8988T (cell line): ENCODE data around the gene LMX1B.
"Not testable (repeated sequence)": the region's sequence is repeated elsewhere in the genome, so short reads cannot be mapped to it uniquely, and the experiment has no call there.

Source experiments
- DNase-seq: peaks from one replicate; pipeline ENCODE4 v3.0.0; 2011

Gene LMX1B

DNA sequence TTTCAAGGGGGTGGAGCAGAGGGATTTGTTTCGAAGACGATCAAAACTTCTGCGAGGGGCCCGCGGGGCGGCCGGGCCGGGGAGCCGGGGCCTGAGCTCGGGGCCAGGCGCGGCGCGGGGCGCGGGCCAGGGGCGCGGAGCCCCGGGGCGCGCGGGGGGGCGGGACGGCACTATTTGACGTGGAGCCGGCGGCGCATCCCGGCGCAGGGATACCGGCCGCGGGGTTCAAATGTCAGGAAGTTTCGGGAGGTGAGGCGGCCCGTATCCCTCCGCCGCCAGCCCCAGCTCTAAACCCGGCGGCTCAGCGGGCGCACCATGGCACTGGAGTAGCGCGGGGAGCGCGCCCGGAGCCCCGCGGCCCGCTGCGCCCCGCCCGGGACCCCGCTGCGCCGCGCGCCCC lies at the start of gene LMX1B:
Gene LMX1B (plus strand): TSS at position 278 of the 400 bp plus-strand sequence. CDS start 522 bp downstream, outside the sequence.
- DNase-seq = peak; percentile 87

DNA sequence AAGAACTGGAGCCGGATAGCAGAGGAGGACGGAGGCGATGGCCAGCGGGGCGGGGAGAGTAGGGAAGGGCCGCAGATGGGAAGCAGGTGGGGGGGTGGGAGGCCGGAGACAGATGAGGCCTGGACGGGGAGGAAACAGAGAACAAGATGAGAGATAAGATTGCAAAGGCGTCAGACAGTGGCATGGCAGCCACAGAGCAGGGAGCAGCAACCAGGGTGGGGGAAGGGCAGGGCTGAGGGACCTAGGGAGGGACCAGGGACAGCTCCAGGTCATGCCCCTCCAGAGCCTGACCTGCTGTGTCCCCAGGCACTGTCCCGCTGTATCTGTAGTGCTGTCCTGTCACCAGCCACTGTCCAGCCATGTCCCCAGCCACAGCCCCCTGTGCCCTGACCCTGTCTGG lies 49.6 kb upstream of the LMX1B start:
- DNase-seq = no peak

DNA sequence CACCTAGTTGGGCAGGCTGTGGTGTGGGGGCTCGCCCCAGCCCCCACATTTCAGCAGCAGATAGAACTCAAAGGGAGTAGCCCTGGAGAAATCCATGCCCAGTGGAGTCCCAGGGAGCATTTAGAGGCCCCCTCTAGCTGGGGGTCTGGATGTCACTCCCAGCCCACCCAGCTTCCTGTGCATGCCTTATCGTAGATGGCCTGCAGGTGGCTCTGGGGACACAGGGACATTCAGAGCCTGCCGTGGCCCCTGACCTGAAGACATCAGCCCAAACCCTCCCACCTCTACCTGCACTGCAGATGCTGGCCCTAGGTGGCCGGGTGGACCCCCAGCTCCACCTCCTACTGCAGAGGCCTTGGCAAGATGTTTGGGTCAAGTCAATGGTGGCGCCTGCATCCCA lies 49.0 kb upstream of the LMX1B start:
- DNase-seq = no peak

DNA sequence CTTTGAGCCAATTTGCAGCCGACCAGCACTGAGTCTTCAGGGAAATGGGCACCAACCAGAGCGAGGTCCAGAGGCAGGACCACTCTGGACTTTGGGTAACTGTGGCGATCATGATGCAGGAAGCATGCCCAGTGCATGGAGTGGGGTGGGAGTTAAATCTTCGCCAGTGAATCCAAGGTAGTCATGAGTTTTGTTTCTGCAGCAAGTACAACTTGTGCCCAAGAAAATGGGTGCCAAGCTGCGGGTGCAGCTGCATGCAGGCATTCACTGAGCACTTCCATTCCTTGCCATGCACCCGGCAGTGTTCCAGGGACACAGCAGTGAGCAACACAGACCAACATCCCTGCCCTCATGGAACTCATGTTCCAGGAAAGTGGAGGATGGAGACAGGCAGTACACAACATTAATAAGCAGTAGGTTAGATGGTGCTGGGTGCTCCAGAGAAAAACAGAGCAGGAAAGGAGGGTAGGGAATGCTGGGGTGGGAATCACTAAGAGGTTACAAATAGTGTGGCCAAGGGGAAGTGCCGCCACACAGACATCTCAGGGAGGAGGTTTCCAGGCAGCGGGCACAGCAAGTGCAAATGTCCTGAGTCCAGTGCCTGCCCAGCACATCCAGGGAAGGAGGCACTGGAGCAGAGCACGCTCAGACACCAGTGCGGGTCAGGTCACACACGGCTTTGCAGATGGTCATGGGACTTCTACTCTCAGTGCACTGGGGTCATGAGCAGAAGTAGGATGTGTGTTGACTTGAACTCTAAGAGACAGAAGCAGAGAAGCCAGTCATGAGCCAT lies 48.2 kb upstream of the LMX1B start:
- no peak for DNase-seq

DNA sequence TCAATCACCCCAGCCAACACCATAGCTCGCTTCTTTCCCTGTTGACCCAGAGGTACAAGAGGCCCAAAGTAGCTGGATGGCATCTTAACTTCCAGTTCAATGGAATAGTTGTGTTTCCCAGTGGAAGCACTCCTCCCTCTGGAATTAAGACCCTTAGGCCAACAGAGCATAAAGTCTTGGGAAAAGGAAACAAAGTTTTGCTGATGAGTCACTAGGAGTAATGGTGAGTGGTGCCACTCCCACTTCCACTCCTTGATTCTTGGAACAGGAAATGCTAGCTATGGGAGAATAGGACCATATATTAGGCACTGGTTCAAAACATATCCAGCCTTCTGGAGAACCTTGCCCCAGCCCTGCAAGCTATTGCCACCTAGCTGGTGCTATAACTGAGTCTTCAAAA lies 44.7 kb upstream of the LMX1B start:
- DNase-seq = no peak

DNA sequence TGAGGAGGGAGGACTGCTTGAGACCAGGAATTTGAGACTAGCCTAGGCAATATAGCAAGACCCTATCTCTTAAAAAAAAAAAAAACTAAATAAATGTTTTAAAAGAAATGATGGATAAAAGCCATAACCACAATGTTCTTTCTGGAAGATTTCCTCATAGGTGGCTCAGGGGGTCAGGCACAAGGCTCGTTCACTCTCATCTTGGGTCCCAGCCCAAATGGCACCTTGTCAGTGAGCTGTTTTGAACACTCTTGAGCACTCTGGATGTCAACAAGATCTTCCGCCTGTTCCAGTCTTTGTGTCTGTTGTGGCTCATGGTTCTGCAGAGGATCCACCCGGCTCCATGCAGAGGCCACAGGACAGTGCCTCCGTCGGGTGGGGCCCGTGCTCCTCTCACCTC lies 35.7 kb upstream of the LMX1B start:
- no peak for DNase-seq

DNA sequence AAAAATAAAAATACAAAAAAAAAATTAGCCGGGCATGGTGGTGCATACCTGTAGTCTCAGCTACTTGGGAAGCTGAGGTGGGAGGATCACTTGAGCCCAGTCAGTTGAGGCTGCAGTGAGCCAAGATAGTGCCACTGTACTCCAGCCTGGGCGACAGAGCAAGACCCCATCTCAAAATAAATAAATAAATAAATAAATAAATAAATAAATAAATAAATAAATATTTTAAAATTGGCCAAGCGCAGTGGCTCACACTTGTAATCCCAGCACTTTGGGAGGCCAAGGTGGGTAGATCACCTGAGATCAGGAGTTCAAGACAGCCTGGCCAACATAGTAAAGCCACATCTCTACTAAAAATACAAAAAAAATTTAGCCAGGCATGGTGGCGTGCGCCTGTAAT lies 33.4 kb upstream of the LMX1B start:
- DNase-seq = not testable (repeated sequence)

DNA sequence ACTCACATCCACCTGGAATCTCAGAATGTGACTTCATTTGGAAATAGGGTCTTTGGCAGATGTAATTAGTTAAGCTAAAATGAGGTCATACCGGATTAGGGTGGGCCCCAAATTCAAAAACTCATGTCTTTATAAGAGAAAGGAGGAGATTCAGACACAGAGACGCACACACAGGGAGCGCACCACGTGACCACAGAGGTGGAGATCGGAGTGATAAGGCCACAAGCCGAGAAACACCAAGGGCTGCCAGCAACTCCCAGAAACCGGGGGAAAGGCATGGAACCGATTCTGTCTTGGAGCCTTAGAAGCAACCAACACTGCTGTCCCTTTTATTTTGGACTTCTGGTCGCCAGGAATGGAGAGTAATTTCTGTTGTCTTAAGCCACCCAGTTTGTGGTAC lies 31.8 kb upstream of the LMX1B start:
- no peak for DNase-seq

DNA sequence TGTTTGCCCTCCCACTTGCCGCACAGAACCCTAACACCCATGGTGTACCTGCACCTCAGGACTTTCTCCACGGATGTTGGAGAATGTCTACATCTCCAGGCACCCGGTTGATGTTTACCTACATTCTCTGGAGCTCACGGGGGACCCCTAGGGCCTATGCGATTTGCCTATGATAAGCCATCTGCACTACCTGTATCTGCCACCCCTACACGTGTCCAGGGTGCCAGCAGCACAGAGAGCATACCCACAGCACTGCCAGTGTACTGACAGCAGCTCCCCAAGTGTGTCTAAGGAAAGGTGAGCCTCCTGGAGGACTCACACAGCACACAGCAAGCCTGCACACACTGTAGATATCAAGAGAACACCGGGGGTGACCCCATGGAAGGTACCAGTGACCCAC lies 31.3 kb upstream of the LMX1B start:
- DNase-seq = no peak

DNA sequence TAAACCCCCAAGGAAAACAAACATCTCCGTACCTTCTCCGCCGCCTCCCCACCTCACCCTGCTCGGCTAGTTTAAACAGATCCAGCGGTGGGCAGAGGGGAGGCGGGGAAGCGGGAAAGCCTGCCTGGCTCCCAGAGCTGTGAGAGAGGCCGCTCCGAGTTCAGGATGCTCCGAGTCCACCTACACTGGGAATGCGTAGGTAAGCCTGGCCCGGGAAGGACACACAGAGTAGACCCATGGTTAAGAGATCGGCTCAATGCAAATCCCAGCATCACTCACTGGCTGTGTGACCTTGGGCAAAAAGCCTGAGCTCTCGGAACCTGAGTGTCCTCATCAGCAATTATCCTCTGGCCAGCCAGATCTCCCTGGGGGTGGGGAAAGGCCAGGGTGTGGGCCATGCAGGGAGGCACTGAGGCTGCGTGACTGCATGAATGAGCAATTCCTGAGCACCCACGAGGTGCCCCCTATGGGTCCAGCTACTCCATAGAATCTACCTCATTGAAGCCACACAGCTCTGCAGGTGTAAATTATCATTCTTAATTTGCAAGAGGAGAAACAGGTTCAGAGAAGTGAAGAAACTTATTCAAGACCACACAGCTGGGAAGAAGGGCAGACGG lies 30.5 kb upstream of the LMX1B start:
- DNase-seq = no peak

DNA sequence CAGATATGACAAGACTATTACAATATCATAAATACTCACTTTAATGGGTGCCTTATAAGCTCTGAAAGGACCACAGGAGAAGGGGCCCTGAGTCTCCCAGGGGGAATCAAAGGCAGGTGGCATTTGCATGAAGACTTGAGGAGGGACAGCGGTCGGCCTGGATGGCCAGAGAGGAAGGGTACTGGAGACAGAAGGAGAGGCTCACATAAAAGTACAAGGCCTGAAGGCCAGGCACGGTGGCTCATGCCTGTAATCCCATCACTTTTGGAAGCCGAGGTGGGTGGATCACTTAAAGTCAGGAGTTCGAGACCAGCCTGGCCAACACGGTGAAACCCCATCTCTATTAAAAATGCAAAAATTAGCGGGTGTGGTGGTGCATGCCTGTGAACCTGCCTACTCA lies 29.1 kb upstream of the LMX1B start:
- no peak for DNase-seq

DNA sequence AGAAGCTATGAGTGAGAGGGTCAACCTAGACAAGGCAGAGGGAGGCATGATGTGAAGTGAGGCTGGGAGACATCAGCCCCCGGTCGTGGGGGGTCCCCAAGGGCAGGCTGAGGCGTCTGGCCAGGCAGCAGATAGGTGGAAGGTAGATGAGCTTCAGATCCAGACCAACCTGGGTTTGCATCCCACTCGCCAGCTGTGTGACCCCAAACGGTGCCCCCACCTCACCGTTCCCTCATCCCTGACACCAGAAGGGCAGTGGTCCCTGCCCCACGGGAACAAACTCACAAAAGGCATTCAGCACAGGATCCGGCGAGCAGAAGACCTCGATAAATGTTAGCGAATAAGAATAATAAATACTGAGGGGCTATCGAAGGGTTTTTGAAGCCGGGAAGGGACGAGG lies 27.5 kb upstream of the LMX1B start:
- DNase-seq = no peak

DNA sequence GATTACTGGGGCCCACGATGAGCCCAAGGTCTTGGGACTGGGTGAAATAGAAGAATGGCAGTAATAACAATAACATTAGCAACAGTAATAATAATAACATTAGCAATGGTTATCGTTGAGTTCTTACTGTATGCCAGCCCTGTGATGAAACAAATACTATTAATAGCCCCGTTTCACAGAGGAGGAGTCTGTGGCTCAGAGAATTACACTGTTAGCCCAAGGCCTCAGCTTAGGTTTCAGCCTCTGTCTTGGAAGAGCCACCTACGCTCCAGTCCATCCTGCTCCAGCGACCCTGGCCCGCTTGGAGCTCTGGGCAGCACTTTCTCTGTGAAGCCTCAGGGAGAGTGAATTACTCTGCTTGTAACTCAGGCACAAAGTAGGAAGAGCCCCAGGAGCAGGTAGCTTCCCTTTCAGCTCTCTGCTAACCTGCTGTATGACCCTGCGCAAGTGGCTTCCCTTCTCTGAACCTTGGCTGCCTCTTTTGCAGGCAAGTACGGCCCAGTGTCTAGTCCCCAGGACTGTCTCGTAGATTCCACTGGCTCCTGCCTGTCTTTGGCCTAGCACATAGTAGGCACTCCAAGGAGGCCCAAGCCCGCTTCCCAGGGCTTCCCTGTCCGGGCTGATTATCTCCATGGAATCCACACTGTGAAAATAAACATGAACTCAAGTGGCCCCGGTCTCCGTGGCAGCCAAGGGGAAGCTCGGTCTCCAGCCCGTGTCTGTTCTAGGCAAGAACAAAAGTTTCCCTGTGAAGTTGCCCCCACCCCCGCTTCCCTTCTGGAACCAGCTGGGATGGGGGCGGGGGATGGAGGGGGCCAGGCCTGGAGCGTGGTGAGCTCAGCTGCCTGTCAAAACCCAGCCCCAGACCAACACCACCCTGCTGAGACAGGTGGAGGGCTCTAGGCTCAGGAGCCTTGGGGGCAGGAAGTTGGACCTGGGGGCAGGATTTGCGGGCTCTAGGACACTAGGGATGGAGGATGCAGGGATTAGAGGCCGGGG lies 26.2 kb upstream of the LMX1B start:
- no peak for DNase-seq

DNA sequence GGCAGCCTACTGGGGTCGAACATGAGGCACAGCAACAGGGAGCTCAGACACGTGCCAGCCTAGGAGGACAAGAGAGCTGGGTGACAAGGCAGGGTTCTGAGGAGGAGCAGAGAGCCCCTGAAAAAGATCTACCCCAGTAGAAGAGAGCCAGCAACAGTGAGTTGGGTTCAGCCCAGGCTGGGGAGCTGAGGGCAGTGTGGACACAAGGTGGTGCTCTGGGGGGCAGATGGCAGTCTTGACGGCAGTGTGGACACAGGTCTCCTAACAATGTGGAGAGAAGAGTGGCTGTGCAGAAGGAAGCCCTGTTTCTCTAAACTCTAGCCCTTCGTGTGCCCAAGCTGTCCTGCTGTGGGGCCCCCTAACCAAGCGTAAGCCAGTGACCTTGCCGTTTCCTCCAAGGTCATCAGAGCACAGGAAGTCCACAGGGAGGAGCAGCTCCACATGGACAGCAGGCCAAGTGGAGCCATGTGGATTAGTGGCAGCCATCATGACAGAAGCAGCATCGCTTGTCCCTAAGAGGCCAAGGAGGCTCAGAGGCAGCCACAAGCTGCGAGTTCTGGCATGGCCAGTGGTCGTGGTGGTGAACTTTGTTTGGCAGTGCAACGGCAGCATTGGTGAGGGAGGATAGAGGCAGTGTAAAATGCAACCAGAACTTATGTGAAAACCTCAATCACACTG lies 25.1 kb upstream of the LMX1B start:
- DNase-seq = no peak

DNA sequence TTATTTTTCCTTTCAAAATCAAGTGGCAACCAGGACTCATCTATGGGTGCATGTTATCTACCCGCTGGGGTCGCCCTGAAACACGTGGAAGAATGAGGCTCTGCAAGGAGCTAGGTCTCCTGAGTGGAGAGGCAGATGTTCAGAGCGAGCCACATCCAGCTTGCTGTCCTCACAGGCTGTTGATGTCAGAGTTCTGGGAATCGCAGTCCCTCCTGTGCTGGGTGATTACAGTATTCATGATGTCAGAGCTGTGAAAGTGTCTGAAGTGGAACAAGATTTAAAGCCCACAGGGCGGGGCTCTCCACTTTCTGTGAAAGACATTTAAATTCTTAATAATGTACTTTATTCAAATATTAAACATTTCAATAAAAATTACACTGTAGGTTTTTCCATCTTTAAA lies 24.4 kb upstream of the LMX1B start:
- no peak for DNase-seq

DNA sequence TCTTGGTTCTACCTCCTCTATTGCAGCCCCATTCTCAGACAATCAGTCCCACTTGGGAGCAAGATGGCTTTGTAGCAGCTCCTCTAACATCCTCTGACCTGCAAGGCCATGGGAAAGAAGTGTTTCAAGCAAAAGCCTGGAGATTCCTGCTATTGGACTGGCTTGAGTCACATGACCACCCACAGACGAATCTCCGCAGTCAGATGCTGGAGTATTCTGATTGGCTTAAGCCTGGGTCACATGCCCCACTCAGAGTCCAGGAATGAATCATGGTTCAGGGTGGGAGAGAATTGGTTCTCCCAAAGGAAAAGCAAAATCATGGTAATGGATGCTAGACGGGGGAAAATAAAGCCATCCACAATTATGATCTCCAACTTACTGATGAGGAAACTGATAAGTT lies 22.6 kb upstream of the LMX1B start:
- no peak for DNase-seq

DNA sequence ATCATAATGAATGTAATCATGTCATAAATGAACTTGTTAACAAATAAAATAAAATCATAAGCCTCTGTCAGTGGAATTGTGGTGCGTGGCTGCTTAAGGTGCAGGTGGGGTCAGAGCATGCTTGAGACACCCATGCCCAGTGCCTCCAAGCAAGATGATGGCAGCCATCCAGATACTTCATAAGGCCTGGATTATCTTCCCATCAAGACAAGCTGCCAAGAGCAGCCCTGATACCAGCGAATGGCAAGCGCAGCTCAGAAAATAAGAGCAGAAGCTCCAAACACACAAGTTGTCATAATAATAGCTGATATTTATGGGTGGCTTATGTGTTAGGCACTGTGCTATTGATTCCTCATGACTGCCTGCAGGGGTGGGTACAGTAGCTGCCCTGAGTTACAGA lies 21.8 kb upstream of the LMX1B start:
- no peak for DNase-seq

DNA sequence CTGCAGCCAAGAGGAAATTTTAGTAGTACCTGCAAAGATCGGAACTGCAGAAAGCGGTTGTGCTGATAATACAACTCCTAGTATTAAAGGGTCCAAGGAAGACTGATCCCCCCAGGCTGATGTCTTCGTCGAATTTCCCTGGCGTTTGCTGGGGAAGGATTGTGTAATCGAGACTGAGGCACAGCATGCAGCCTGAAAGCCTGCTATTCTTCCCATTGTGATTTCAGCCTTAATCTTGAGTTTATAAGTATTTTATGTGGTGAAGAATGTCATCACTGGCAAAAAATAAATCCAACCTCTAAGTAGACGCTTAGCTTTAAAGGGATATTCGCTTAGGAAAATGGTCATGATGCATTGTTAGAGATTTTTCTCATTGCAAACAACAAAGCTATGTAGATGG lies 21.3 kb upstream of the LMX1B start:
- DNase-seq = no peak

DNA sequence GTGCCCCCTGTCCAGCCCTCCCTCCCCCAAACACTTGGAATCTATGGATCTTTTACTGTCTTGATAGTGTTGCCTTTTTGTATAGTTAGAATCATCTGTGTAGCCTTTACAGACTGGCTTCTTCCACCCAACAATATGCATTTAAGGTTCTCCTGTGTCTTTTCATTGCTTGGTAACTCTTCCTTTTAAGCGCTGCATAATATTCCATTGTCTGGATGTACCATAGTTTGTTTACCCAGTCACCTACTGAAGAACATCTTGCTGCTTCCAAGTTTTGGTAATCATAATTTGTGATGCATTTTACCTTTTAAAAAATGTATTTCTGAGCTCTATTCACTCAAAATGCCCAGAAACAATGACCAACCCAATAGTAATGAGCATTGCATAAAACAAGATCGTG lies 17.7 kb upstream of the LMX1B start:
- DNase-seq = no peak

DNA sequence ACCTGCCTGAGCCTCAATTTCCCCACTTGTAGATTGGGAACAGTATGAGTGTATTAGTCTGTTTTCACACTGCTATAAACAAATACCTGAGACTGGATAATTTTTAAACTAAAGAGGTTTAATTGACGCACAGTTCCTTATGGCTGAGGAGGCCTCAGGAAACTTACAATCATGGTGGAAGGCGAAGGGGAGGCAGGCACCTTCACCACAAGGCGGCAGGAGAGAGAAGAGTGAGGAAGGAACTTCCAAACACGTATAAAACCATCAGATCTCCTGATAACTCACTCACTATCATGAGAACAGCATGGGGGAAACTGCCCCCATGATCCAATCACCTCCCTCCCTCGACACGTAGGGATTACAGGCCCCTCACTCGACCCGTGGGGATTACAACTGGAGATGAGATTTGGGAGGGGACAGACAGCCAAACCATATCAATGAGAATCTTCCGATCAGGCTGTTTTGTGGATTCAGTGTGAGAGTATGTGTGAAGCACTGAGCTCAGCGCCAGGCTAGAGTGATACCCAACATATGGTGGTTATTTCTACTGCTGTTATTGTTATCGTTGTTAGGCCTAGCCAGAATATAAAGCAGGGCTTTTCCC lies 14.6 kb upstream of the LMX1B start:
- no peak for DNase-seq

DNA sequence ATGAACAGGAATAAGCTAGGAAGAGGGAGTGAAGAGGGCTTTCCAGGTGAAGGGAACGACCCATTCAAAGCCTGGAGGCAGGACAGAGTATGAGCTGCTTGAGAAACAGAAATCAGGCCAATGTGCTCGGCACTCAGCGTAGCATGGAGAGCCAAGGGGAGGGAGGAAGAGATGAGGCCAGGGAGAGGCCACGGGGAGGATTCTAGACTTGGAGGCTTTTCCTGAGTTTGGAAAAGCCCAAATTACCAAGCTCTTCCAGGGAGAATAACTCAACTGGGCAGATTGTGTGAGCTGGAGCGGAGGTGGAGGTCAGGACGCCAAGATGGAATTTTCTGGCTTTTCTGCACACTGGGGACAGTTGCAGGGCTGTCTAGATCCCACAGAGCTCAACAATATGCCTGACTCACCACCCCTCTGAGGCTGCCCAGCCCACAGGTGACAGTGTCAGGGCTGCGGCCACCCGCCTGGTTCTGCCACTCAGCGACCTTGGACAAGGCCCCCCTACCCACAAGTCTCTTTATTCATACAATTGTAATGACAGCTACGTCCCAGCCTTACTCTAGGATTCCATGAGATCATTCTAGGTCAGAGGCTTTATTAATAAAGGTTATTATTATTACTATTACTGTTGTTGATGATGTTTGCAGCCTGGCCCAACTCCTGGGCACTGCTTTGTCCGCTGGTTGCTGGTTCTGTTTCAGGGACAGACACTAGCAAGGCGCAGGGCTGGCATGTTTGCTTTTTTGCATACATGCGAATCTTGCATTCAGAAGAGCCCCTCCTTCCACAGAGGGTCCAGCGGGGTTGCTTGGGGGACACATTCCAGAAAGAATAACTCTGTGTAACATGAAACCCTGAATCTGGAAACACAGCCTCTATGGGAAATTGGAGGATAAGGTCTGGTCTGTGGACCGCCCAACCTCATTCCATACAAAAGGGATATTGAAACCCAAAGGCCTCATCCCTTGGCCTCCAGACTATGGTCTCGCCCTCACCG lies 9.4 kb upstream of the LMX1B start:
- no peak for DNase-seq
